ENCODE data around the gene LRRC23. TPM values are rescaled to one million over a fixed set of nuclear protein-coding genes. Genes with fewer than 3 reads are reported as not detected.

LRRC23 gene
- total and polyA plus RNA-seq, 9 of the 15 experiments (the other 6 are each of a cell fraction or from before 2014, with no cell fraction given), result 2.2 to 7.0 (median 3.0) TPM

GRCh38 chr12:6909421-6910145 lies 5.0 kb downstream of the LRRC23 start:
- H3K36me3 ChIP-seq (ENCODE audit: control insufficient read depth, insufficient read depth, low read length), result no peaks in the 10 kb centered on the region
- ATAC-seq, result no peak
- no peak for FAIRE-seq
- H3K79me2 ChIP-seq (ENCODE audit: control insufficient read depth, insufficient read depth, low read length), result no peaks in the 10 kb centered on the region
- H3K4me3 ChIP-seq, result no peak overlapping the region
- H3K27ac ChIP-seq (ENCODE audit: extremely low read depth, low read depth, low read length), result no peak overlapping the region
- no peak overlapping the region for H2AFZ ChIP-seq (ENCODE audit: low read depth, low read length)
- intact Hi-C loops (cut with micrococcal nuclease) (no loop called here), in situ Hi-C loops (cut with MboI) (no loop called here)
- H3K9me1 ChIP-seq (ENCODE audit: control insufficient read depth, insufficient read depth, low read length), result no peaks in the 10 kb centered on the region
- BruUV-seq (replicated peaks), result no TSS peak
- H3K4me1 ChIP-seq (replicated peaks in 1 of 2; ENCODE audit: control insufficient read depth in 2 of 2, insufficient read depth in 2 of 2, low read length in 2 of 2), result peaks cover 4 to 27% of the 10 kb centered on the region in 2 experiments; a peak in 4 of 5 replicates
- 53% methylated on average over 4 of the region's 4 CpGs for WGBS (ENCODE audit: insufficient coverage, low coverage, missing lambda C conversion rate)
- DNase-seq (ENCODE audit: extremely low read depth in 1 of 4, low spot score in 3 of 4), result no peak
- no peak overlapping the region for H3K9ac ChIP-seq (ENCODE audit: insufficient read depth in 1 of 2, low read depth in 2 of 2, low read length in 2 of 2)
- no peaks in the 10 kb centered on the region for H4K20me1 ChIP-seq (replicated peaks; ENCODE audit: control insufficient read depth, insufficient read depth, low read length)
- POLR2A ChIA-PET, result interaction anchor here (0.6 to 0.8 kb wide), 4 partner anchors 10 to 220 kb away, joined by 3 read pairs; partner anchors contain the start of genes C12orf57, RNU7-1 and TPI1
- no peaks in the 10 kb centered on the region for H3K9me3 ChIP-seq (replicated peaks; ENCODE audit: control insufficient read depth, insufficient read depth, low read depth, low read length)
- TF ChIP-seq NR4A1 (CRISPR knock-in tag; IDR thresholded peaks at IDR 0.05) (no peak), NR4A1 (tag; IDR thresholded peaks at IDR 0.05) (no peak), XRCC4 (IDR thresholded peaks at IDR 0.05; ENCODE audit: extremely low read depth, insufficient read depth, insufficient read length) (no peak), ARHGAP35 (IDR thresholded peaks at IDR 0.05; ENCODE audit: partially characterized antibody) (no peak), ESRRA (IDR thresholded peaks at IDR 0.05; ENCODE audit: borderline replicate concordance, low read depth) (no peak), THRA (IDR thresholded peaks at IDR 0.05) (no peak), FOXA1 (IDR thresholded peaks at IDR 0.05; ENCODE audit: borderline replicate concordance) (no peak)
- CTCF ChIA-PET (ENCODE audit: low intra/inter-chr PET ratio), result no interaction called here
- no peak overlapping the region for H3K4me2 ChIP-seq (ENCODE audit: insufficient read depth, low read length)
- no peaks in the 10 kb centered on the region for H3K27me3 ChIP-seq (ENCODE audit: control insufficient read depth in 2 of 2, insufficient read depth in 2 of 2, low read length in 2 of 2)
